ENCODE results near the gene TRIM66. TPM values are rescaled to one million over a fixed set of nuclear protein-coding genes. Genes with fewer than 3 reads are reported as not detected.

The TRIM66 gene
- total and polyA plus RNA-seq, 4 donors = 3.4 to 18.7 (median 8.9) TPM

DNA sequence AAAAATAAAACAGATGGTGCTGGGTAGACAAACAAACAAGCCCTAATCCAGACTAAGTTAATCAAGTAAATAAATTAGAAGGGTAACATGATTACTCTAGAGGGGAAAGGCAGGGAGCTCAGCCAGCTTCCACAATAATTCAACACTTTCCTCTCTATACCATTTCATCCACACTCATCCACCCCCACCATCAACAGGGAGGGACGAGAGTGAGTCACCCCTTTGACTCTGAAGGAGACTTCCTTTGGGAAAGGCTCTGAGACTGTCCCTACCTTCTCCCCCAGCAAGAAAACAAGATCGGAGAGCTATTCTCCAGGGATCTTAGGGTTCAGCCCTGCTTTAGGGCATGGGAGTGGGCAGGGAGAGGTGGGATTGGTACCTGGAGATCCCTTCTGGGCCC lies 33.1 kb downstream of the TRIM66 start:
- DNase-seq (no peak), ATAC-seq (ENCODE audit: low FRiP score) (no peak)
- Histone ChIP-seq H3K36me3 (ENCODE audit: control insufficient read depth in 1 of 2, insufficient read depth in 2 of 2, low read length in 1 of 2) (peaks cover 4 to 12% of the 10 kb centered on the region in 2 donors), H3K27ac (ENCODE audit: low read depth in 1 of 2, low read length in 2 of 2) (no peak overlapping the region), H3K9me3 (ENCODE audit: control insufficient read depth, low read length) (no peaks in the 10 kb centered on the region), H3K4me1 (ENCODE audit: control insufficient read depth in 1 of 2, insufficient read depth in 2 of 2, low read length in 2 of 2) (no peaks in the 10 kb centered on the region), H3K27me3 (ENCODE audit: control insufficient read depth in 1 of 2, insufficient read depth in 2 of 2, low read length in 1 of 2) (no peaks in the 10 kb centered on the region), H3K4me3 (ENCODE audit: low read length in 2 of 2) (no peak overlapping the region)
- intact Hi-C loops (cut with DNase I) = no loop called here
- WGBS, 2 donors = 87 to 90% methylated on average over 2 of the region's 2 CpGs

GRCh38 chr11:8646873-8647272 lies 35.6 kb downstream of the TRIM66 start:
- H3K4me1 ChIP-seq (ENCODE audit: control insufficient read depth in 1 of 2, insufficient read depth in 2 of 2, low read length in 2 of 2) = no peaks in the 10 kb centered on the region
- 95 to 97% methylated on average over 4 of the region's 4 CpGs for WGBS, 2 donors
- DNase-seq (no peak), ATAC-seq (ENCODE audit: low FRiP score) (no peak)
- intact Hi-C loops (cut with DNase I) = no loop called here
- peaks cover 4 to 12% of the 10 kb centered on the region in 2 donors for H3K36me3 ChIP-seq (ENCODE audit: control insufficient read depth in 1 of 2, insufficient read depth in 2 of 2, low read length in 1 of 2)
- H3K27me3 ChIP-seq (ENCODE audit: control insufficient read depth in 1 of 2, insufficient read depth in 2 of 2, low read length in 1 of 2) = no peaks in the 10 kb centered on the region
- no peak overlapping the region for H3K27ac ChIP-seq (ENCODE audit: low read depth in 1 of 2, low read length in 2 of 2)
- H3K9me3 ChIP-seq (ENCODE audit: control insufficient read depth, low read length) = no peaks in the 10 kb centered on the region
- H3K4me3 ChIP-seq (ENCODE audit: low read length in 2 of 2) = no peak overlapping the region

DNA sequence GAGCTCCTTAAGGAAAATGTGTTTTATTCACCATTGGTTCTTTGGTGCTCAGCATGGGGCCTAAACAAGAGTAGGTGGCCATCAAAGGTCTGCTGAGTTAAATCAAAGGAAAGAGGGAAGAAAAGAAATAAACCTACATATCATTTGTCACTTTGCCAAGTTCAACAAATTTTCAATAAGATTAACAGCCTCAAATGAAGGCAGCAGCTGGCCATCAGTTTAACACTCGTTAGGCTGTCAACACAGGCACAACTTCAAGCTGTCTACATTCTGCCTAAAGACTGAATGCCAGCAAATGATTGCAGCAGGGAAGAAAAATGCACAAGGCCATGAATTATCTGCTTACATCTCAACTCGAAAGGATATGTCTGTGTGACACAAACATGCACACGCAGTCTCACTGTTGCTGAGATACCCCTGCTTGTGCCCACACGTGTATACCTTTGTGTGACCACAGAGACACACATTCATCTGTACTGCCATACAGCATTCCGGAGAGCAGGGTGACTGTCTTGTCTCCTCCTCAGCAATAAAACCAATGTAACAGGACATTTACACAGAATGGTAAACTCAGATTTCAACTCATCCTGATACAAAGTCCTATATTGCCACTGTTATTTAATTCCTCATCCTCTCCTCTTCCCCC lies 40.1 kb downstream of the TRIM66 start:
- Histone ChIP-seq H3K36me3 (ENCODE audit: control insufficient read depth in 1 of 2, insufficient read depth in 2 of 2, low read length in 1 of 2) (peaks cover 7 to 11% of the 10 kb centered on the region in 2 donors), H3K4me1 (ENCODE audit: control insufficient read depth in 1 of 2, insufficient read depth in 2 of 2, low read length in 2 of 2) (no peaks in the 10 kb centered on the region), H3K4me3 (ENCODE audit: low read length in 2 of 2) (no peak overlapping the region), H3K27ac (ENCODE audit: low read depth in 1 of 2, low read length in 2 of 2) (no peak overlapping the region), H3K27me3 (ENCODE audit: control insufficient read depth in 1 of 2, insufficient read depth in 2 of 2, low read length in 1 of 2) (no peaks in the 10 kb centered on the region), H3K9me3 (ENCODE audit: control insufficient read depth, low read length) (no peaks in the 10 kb centered on the region)
- DNase-seq (no peak), ATAC-seq (ENCODE audit: low FRiP score) (no peak)
- intact Hi-C loops (cut with DNase I) = no loop called here
- WGBS, 2 donors = 72 to 74% methylated on average over 5 of the region's 5 CpGs

- H3K4me3 ChIP-seq (ENCODE audit: low read length in 2 of 2) = no peak overlapping the region
- peaks cover 7 to 11% of the 10 kb centered on the region in 2 donors for H3K36me3 ChIP-seq (ENCODE audit: control insufficient read depth in 1 of 2, insufficient read depth in 2 of 2, low read length in 1 of 2)
- 94 to 96% methylated on average over 2 of the region's 2 CpGs for WGBS, 2 donors
- no peak for ATAC-seq (ENCODE audit: low FRiP score)
- H3K27ac ChIP-seq (ENCODE audit: low read depth in 1 of 2, low read length in 2 of 2) = no peak overlapping the region
- no peak for DNase-seq
- H3K4me1 ChIP-seq (ENCODE audit: control insufficient read depth in 1 of 2, insufficient read depth in 2 of 2, low read length in 2 of 2) = no peaks in the 10 kb centered on the region
- H3K9me3 ChIP-seq (ENCODE audit: control insufficient read depth, low read length) = no peaks in the 10 kb centered on the region
- intact Hi-C loops (cut with DNase I) = no loop called here
- no peaks in the 10 kb centered on the region for H3K27me3 ChIP-seq (ENCODE audit: control insufficient read depth in 1 of 2, insufficient read depth in 2 of 2, low read length in 1 of 2)
These were observed 41.1 kb downstream of the TRIM66 start for GRCh38 chr11:8641332-8641731.

- Histone ChIP-seq H3K9me3 (ENCODE audit: control insufficient read depth, low read length) (no peaks in the 10 kb centered on the region), H3K36me3 (ENCODE audit: control insufficient read depth in 1 of 2, insufficient read depth in 2 of 2, low read length in 1 of 2) (peaks cover 4 to 7% of the 10 kb centered on the region in 2 donors), H3K27ac (ENCODE audit: low read depth in 1 of 2, low read length in 2 of 2) (no peak overlapping the region), H3K4me3 (ENCODE audit: low read length in 2 of 2) (no peak overlapping the region), H3K4me1 (ENCODE audit: control insufficient read depth in 1 of 2, insufficient read depth in 2 of 2, low read length in 2 of 2) (no peaks in the 10 kb centered on the region), H3K27me3 (ENCODE audit: control insufficient read depth in 1 of 2, insufficient read depth in 2 of 2, low read length in 1 of 2) (no peaks in the 10 kb centered on the region)
- intact Hi-C loops (cut with DNase I) = no loop called here
- WGBS, 2 donors = 40 to 53% methylated on average over 4 to 5 of the region's 5 CpGs
- ATAC-seq (ENCODE audit: low FRiP score) (no peak), DNase-seq (no peak)
These were observed 42.1 kb downstream of the TRIM66 start for GRCh38 chr11:8640267-8640906.

DNA sequence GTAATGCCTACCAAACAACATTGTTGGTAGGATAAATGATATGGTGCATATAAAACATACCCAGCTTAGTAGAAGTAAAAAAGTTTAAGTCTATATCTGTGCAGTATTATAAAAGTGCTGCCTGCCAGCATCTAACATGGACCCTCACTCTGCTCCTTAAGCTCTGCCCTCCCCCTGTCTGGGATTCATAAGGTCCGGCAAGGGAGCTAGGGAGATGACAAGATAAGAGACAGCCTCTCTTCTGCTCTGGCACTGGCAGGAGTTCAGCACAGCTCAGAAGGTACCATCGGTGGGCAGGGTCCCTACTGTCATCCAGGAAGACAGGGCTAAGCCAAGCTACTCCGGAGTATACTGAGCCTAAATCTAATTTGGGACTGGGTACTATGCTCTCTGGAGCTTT lies 42.8 kb downstream of the TRIM66 start:
- H3K4me3 ChIP-seq (ENCODE audit: low read length in 2 of 2) = no peak overlapping the region
- H3K27me3 ChIP-seq (ENCODE audit: control insufficient read depth in 1 of 2, insufficient read depth in 2 of 2, low read length in 1 of 2) = no peaks in the 10 kb centered on the region
- no peaks in the 10 kb centered on the region for H3K9me3 ChIP-seq (ENCODE audit: control insufficient read depth, low read length)
- intact Hi-C loops (cut with DNase I) = no loop called here
- H3K36me3 ChIP-seq (ENCODE audit: control insufficient read depth in 1 of 2, insufficient read depth in 2 of 2, low read length in 1 of 2) = peaks cover 0 to 7% of the 10 kb centered on the region in 2 donors
- H3K4me1 ChIP-seq (ENCODE audit: control insufficient read depth in 1 of 2, insufficient read depth in 2 of 2, low read length in 2 of 2) = no peaks in the 10 kb centered on the region
- WGBS, 2 donors = 90 to 92% methylated on average over 3 of the region's 3 CpGs
- ATAC-seq (ENCODE audit: low FRiP score) = no peak
- no peak for DNase-seq
- no peak overlapping the region for H3K27ac ChIP-seq (ENCODE audit: low read depth in 1 of 2, low read length in 2 of 2)

- WGBS, 2 donors = 89 to 91% methylated on average over 5 of the region's 5 CpGs
- H3K9me3 ChIP-seq (ENCODE audit: control insufficient read depth, low read length) = no peaks in the 10 kb centered on the region
- no peak overlapping the region for H3K27ac ChIP-seq (ENCODE audit: low read depth in 1 of 2, low read length in 2 of 2)
- DNase-seq = no peak
- H3K4me3 ChIP-seq (ENCODE audit: low read length in 2 of 2) = no peak overlapping the region
- intact Hi-C loops (cut with DNase I) = no loop called here
- ATAC-seq (ENCODE audit: low FRiP score) = no peak
- no peaks in the 10 kb centered on the region for H3K4me1 ChIP-seq (ENCODE audit: control insufficient read depth in 1 of 2, insufficient read depth in 2 of 2, low read length in 2 of 2)
- H3K36me3 ChIP-seq (ENCODE audit: control insufficient read depth in 1 of 2, insufficient read depth in 2 of 2, low read length in 1 of 2) = peaks cover 0 to 9% of the 10 kb centered on the region in 2 donors
- no peaks in the 10 kb centered on the region for H3K27me3 ChIP-seq (ENCODE audit: control insufficient read depth in 1 of 2, insufficient read depth in 2 of 2, low read length in 1 of 2)
These were observed 44.2 kb downstream of the TRIM66 start for GRCh38 chr11:8638300-8638699.

DNA sequence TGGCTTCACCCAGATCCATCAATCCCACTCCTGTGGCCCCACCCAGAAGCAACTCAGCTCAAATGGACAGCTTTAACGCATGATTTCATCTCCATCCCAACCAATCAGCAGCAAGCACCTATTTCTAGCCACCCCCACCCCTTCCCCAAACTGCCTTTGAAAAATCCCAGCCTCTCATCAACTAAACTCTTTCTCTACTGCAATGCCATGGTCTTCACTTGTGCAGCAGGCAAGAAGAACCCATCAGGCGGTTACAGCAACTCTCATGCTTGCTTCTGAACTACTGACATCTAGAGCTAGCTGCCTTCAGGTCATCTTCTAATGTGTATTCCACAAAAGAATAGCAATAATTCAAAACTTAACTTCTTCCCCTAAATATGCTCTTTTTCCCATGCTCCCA lies 46.3 kb downstream of the TRIM66 start:
- Histone ChIP-seq H3K9me3 (ENCODE audit: control insufficient read depth, low read length) (no peaks in the 10 kb centered on the region), H3K27me3 (ENCODE audit: control insufficient read depth in 1 of 2, insufficient read depth in 2 of 2, low read length in 1 of 2) (no peaks in the 10 kb centered on the region), H3K27ac (ENCODE audit: low read depth in 1 of 2, low read length in 2 of 2) (no peak overlapping the region), H3K4me3 (ENCODE audit: low read length in 2 of 2) (no peak overlapping the region), H3K36me3 (ENCODE audit: control insufficient read depth in 1 of 2, insufficient read depth in 2 of 2, low read length in 1 of 2) (peaks cover 0 to 9% of the 10 kb centered on the region in 2 donors), H3K4me1 (ENCODE audit: control insufficient read depth in 1 of 2, insufficient read depth in 2 of 2, low read length in 2 of 2) (no peaks in the 10 kb centered on the region)
- intact Hi-C loops (cut with DNase I) = no loop called here
- WGBS, 2 donors = 94% methylated on average over 2 of the region's 2 CpGs
- DNase-seq (no peak), ATAC-seq (ENCODE audit: low FRiP score) (no peak)

GRCh38 chr11:8634498-8634897 lies 48.0 kb downstream of the TRIM66 start:
- 95 to 96% methylated on average over 6 of the region's 6 CpGs for WGBS, 2 donors
- Histone ChIP-seq H3K36me3 (ENCODE audit: control insufficient read depth in 1 of 2, insufficient read depth in 2 of 2, low read length in 1 of 2) (peaks cover 0 to 4% of the 10 kb centered on the region in 2 donors), H3K4me1 (ENCODE audit: control insufficient read depth in 1 of 2, insufficient read depth in 2 of 2, low read length in 2 of 2) (no peaks in the 10 kb centered on the region), H3K27ac (ENCODE audit: low read depth in 1 of 2, low read length in 2 of 2) (no peak overlapping the region), H3K27me3 (ENCODE audit: control insufficient read depth in 1 of 2, insufficient read depth in 2 of 2, low read length in 1 of 2) (no peaks in the 10 kb centered on the region), H3K4me3 (ENCODE audit: low read length in 2 of 2) (no peak overlapping the region), H3K9me3 (ENCODE audit: control insufficient read depth, low read length) (no peaks in the 10 kb centered on the region)
- DNase-seq (no peak), ATAC-seq (ENCODE audit: low FRiP score) (no peak)
- intact Hi-C loops (cut with DNase I) = no loop called here
